ENCODE measurements around the gene KRT36.

KRT36 gene

DNA sequence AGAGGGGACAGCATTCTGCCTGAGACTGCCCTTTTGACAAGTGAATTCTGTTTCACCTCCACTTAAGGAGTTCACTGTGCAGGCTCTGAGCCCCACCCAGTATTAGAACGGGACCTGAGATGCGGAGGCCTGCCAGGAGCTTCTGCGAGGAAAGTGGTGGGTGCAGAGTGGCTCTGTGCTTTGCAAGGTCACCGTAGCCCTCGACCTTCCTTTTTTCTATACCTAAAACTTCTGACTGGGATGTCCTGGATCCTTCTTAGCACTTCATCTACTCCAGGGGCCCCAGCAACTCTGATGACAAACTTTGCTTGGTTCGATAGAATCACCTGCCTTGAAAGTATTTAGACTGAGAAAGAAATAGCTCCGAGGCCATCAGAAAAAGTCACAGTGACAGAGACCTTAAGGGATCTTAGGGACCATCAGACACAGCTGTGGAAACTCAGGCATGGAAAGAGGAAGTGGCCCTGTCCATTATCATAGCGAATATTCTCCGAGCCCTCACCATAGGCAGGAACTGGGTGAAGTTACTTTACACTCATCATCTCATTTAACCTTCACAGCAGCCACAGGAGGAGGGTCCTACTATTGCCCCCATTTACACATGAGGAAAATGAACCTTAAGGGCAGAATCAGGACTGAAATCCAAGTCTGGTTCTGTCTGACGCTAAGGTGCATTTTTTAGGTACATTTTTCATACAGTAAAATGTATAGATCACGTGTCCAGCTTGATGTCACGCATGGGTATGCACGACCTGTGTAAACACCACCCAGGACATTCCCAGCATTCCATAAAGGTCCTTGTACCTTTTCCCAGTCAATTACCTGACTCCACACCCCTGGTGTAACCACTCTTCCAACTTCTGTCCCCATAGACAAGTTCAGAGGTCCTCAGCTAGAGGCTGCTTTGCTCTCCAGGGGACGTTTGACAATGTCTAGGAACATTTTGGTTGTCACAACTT, 16.4 kb upstream of the KRT36 start:
- ChIA-PET CTCF (interaction anchor here (0.8 to 1.4 kb wide), 3 partner anchors 10 to 43 kb away, joined by 3 to 5 read pairs (median 4); partner anchors contain the start of gene KRT15), POLR2A (interaction anchor here (1.0 to 1.3 kb wide), 2 partner anchors 10 to 182 kb away, joined by 3 read pairs; no protein-coding TSS in a partner anchor)
- no peak for DNase-seq (ENCODE audit: extremely low spot score)
- TF ChIP-seq HDGF (IDR thresholded peaks at IDR 0.05; ENCODE audit: borderline replicate concordance) = no peak

DNA sequence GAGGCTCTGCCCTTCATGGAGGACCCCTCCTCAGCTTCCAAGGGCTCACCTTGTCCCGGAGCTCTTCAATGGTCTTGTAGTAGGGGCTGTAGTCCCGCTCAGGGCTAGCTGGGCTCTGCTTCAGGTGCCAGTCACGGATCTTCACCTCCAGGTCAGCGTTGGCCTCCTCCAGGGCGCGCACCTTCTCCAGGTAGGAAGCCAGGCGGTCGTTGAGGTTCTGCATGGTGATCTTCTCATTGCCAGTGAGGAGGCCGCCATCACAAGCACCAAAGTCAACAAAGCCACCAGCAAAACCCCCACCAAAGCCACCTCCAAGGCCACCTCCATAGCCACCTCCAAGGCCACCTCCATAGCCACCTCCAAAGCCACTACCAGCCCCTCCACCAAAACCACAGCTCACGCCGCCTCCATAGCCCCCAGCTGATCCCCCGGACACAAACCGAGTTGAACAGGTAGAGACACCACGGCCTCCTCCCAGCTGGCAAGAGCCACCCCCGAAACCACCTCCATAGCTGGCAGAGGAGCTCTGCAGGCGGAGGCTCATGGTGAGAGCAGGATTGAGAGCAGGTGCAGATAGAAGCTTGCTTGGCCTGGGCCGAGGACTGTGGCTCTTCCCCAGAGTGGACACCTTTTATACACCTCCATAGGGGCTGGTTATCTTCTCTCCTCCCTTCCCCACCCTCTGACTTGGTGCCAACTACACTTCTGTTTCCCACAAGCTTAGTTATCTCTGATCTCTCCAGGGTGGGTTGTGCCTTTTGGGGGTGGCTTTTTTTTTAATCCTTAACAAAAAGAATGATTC, 15.5 kb upstream of the KRT36 start, which contains the start of gene KRT13:
TSS of gene KRT13 (minus strand) at position 606 of the 802 bp plus-strand sequence. CDS start at position 544, 62 bp downstream.
- no peak for DNase-seq (ENCODE audit: extremely low spot score)
- TF ChIP-seq SUZ12 (IDR thresholded peaks at IDR 0.05) (no peak), LEF1 (IDR thresholded peaks at IDR 0.05; ENCODE audit: borderline replicate concordance) (no peak), TARDBP (IDR thresholded peaks at IDR 0.05) (no peak), NFRKB (IDR thresholded peaks at IDR 0.05) (no peak)
- TF ChIP-seq, protein P1, sequence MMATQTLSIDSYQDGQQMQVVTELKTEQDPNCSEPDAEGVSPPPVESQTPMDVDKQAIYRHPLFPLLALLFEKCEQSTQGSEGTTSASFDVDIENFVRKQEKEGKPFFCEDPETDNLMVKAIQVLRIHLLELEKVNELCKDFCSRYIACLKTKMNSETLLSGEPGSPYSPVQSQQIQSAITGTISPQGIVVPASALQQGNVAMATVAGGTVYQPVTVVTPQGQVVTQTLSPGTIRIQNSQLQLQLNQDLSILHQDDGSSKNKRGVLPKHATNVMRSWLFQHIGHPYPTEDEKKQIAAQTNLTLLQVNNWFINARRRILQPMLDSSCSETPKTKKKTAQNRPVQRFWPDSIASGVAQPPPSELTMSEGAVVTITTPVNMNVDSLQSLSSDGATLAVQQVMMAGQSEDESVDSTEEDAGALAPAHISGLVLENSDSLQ (IDR thresholded peaks at IDR 0.05) = no peak
- ChIA-PET CTCF (interaction anchor here (0.8 kb wide), 1 partner anchor 9 kb away, joined by 4 read pairs; no protein-coding TSS in a partner anchor), POLR2A (interaction anchor here (1.0 to 1.3 kb wide), 2 partner anchors 9 to 183 kb away, joined by 3 read pairs; no protein-coding TSS in a partner anchor)

DNA sequence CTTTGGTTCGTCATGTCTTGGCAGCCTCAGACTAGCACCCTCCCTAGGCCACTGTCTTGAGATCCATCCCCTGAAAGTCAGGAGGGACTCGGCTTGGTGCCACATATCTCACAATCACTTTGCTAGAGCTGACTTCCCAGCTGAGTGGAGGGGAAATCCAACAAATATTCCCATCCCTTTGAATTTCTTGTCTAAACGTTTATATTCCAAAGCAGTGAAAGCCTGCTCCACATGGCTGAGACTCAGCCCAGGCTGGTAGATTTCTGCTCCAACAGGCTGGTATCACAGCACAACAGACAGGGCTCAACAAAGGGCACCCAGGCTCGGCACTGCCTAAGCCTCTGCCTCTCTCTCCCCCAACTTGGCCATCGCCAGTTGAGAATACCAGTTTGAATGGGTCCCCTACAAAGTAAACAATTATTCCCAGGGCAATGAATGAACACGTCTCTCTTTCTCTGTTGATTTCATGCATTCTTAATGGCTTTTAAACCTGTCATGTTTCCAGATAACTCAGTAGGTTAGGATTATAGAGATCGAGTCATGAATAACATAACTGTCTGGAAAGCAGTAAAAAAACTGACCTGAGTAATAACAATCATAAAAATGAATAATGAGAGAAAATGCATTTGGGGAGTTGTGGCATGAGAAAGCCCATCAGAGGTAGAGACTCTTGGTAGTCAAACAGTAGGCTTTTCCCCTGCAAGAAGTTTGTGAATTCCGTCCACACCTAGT, 14.7 kb upstream of the KRT36 start:
- TF ChIP-seq L3MBTL2 (conservative IDR thresholded peaks at IDR 0.05) = no peak
- TF ChIP-seq, protein P1 (IDR thresholded peaks at IDR 0.05) = peak; percentile 86
- ChIA-PET POLR2A (interaction anchor here (1.5 kb wide), 1 partner anchor 13 kb away, joined by 4 read pairs; no protein-coding TSS in a partner anchor), CTCF (interaction anchor here (0.6 to 1.1 kb wide), 2 partner anchors 53 to 159 kb away, joined by 3 read pairs; no protein-coding TSS in a partner anchor)
- no peak for DNase-seq (ENCODE audit: extremely low spot score)

DNA sequence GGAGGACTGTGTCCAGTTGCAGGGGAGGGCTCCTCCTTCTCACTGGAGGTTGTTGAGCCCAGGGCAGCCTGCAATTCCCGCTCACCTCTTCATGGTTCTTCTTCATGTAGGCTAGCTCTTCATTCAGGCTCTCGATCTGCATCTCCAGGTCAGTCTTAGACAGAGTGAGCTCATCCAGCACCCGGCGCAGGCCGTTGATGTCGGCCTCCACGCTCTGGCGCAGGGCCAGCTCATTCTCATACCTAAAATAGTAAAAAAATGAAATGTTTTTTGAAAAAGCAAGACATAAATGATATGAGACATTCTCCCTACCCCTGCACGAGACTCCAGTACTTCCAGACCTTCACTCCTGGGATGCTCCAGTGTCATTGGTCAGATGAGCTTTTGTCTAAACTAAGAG, 13.5 kb upstream of the KRT36 start:
- TF ChIP-seq L3MBTL2 (conservative IDR thresholded peaks at IDR 0.05) = no peak
- ChIA-PET POLR2A (interaction anchor here (1.5 kb wide), 1 partner anchor 12 kb away, joined by 4 read pairs; no protein-coding TSS in a partner anchor), CTCF (interaction anchor here (1.1 kb wide), 1 partner anchor 160 kb away, joined by 3 read pairs; no protein-coding TSS in a partner anchor)

DNA sequence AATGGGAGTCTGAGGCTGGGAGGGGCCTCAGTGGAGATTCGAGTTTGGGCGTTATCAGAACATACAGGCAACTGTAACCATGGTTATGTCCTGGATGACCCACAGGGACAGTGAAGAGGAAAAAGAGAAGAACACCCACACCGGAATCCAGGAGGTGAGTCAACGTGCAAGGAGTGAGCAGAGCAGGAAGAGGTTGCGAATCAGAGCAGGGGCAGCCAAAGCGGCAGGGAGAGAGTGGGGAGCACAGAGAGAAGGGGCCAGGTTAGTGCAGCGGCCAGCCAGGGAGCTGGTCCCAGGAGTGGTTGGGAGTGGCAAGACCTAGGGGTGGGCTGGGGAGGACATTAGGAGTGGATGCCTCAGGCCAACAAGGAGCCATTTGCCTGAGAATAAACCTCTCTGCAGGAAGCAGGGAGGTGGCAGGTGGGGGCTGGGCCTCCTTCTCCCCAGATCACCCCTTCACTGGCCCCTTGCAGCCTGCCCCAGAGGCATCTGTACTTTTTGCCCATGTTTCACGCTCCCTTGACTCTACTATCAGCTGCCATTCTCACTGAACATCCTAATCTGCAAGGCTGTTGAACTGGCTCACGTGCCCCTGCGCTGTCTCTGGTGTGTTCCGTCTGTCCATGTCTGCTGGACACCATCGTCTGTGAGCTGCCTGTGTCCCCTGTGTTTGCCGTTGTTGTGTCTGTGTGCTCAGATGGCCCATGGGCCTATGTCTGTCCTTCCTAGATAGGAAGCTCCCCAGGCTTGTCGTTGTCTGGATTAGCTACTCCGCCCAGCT, 10.6 kb upstream of the KRT36 start:
- no peak for TF ChIP-seq SP1 (IDR thresholded peaks at IDR 0.05)
- TF ChIP-seq HDGF (IDR thresholded peaks at IDR 0.05; ENCODE audit: borderline replicate concordance) = no peak
- no peak for TF ChIP-seq ELF4 (IDR thresholded peaks at IDR 0.05)
- TF ChIP-seq FOXA1 (IDR thresholded peaks at IDR 0.05) = no peak
- no peak for TF ChIP-seq BHLHE40 (IDR thresholded peaks at IDR 0.05; ENCODE audit: borderline replicate concordance)
- no peak for TF ChIP-seq ZNF384 (IDR thresholded peaks at IDR 0.05)
- TF ChIP-seq SUZ12 (IDR thresholded peaks at IDR 0.05) = no peak
- no peak for TF ChIP-seq NFRKB (IDR thresholded peaks at IDR 0.05)
- TF ChIP-seq FOXK2 (IDR thresholded peaks at IDR 0.05) = no peak
- TF ChIP-seq LEF1 (IDR thresholded peaks at IDR 0.05; ENCODE audit: borderline replicate concordance) = no peak
- TF ChIP-seq L3MBTL2 (conservative IDR thresholded peaks at IDR 0.05) = no peak
- CTCF ChIA-PET = interaction anchor here (0.9 to 1.0 kb wide), 2 partner anchors 148 to 592 kb away, joined by 3 read pairs; no protein-coding TSS in a partner anchor
- no peak for DNase-seq (ENCODE audit: extremely low spot score)
- POLR2A ChIA-PET = interaction anchor here (1.0 kb wide), 1 partner anchor 13 kb away, joined by 3 read pairs; no protein-coding TSS in a partner anchor

More for the DNA sequence above, 13.5 kb upstream of the KRT36 start:
- no peak for DNase-seq (ENCODE audit: extremely low spot score)

DNA sequence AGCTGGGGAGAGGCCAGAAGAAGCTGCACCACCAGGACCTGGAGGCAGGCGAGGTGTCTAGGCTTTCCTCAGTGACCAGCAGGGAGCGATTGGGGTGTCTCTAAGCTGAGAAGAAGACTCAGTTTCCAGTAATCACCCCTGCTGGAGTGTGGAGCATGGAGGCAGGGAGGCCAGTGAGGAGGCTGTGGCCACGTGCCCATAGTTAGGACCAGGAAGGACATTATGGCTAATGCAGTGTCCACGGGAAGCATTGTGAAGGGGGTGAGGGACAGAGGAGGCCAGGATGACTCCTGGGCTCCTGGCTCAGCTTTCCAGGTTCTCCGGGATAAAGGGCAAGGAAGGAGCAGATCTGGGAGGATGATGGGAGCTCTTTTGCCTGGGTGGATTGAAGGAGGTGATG, 10.0 kb upstream of the KRT36 start:
- ChIA-PET POLR2A (no interaction called here), CTCF (interaction anchor here (0.9 kb wide), 1 partner anchor 149 kb away, joined by 3 read pairs; no protein-coding TSS in a partner anchor)
- no peak for TF ChIP-seq ARNT (IDR thresholded peaks at IDR 0.05)
- no peak for TF ChIP-seq CTBP1 (IDR thresholded peaks at IDR 0.05; ENCODE audit: borderline replicate concordance)
- no peak for TF ChIP-seq LEF1 (IDR thresholded peaks at IDR 0.05; ENCODE audit: borderline replicate concordance)
- no peak for TF ChIP-seq HDGF (IDR thresholded peaks at IDR 0.05; ENCODE audit: borderline replicate concordance)
- TF ChIP-seq, protein P1 (IDR thresholded peaks at IDR 0.05) = no peak
- TF ChIP-seq SUZ12 (IDR thresholded peaks at IDR 0.05) = no peak
- TF ChIP-seq FOXK2 (IDR thresholded peaks at IDR 0.05) = no peak
- TF ChIP-seq ELF4 (IDR thresholded peaks at IDR 0.05) = no peak
- TF ChIP-seq FOXM1 (IDR thresholded peaks at IDR 0.05; ENCODE audit: borderline replicate concordance) = no peak
- TF ChIP-seq BHLHE40 (IDR thresholded peaks at IDR 0.05; ENCODE audit: borderline replicate concordance) = no peak
- no peak for TF ChIP-seq NFRKB (IDR thresholded peaks at IDR 0.05)
- no peak for TF ChIP-seq SP1 (IDR thresholded peaks at IDR 0.05)
- TF ChIP-seq TARDBP (IDR thresholded peaks at IDR 0.05) = no peak
- TF ChIP-seq FOXA1 (IDR thresholded peaks at IDR 0.05) = no peak
- no peak for TF ChIP-seq L3MBTL2 (conservative IDR thresholded peaks at IDR 0.05)
- DNase-seq (ENCODE audit: extremely low spot score) = no peak
